ENCODE measurements around the gene UNG.

Gene UNG

DNA sequence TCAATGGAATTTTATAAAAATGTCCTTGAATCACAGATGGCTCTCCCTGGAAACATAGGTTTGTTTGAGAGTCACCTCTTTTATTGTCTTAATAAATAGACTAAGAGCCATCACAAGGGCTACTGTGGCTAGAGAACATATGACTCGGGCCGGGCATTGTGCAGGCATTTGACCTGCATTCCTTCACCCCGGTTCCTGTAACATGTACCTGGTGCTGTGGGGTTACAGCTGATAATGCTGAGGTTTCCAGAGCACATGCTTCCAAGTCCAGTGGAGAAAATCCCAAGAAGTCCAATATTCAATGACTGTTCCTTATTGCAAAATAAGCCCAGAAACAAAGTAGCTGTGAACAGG is 18.0 kb downstream of the UNG start:
- Histone ChIP-seq H3K36me3 (replicated peaks; ENCODE audit: low read depth, low read length) (no peaks in the 10 kb centered on the region), H3K9me3 (ENCODE audit: insufficient read depth, low read length) (no peaks in the 10 kb centered on the region), H3K27ac (ENCODE audit: low read length) (no peak overlapping the region), H3K27me3 (ENCODE audit: low read depth, low read length) (no peaks in the 10 kb centered on the region), H3K4me1 (ENCODE audit: low read length) (no peaks in the 10 kb centered on the region), H4K20me1 (ENCODE audit: insufficient read depth, low read length) (no peaks in the 10 kb centered on the region), H2AFZ (ENCODE audit: low read depth, low read length) (no peak overlapping the region), H3K79me2 (ENCODE audit: low read length) (no peaks in the 10 kb centered on the region), H3K4me3 (ENCODE audit: low read length) (no peak overlapping the region), H3K4me2 (ENCODE audit: low read length) (no peak overlapping the region), H3K9ac (ENCODE audit: low read length) (no peak overlapping the region)
- TF ChIP-seq CTCF (IDR thresholded peaks at IDR 0.05; ENCODE audit: low read depth, low read length) (no peak), EZH2phosphoT487 (IDR thresholded peaks at IDR 0.05; ENCODE audit: low read depth) (no peak)

- H3K79me2 ChIP-seq (ENCODE audit: low read length) = no peaks in the 10 kb centered on the region
- no peak within 1 kb of the TSS for H3K9ac ChIP-seq (ENCODE audit: low read length)
- H4K20me1 ChIP-seq (ENCODE audit: insufficient read depth, low read length) = no peaks in the 10 kb centered on the region
- TF ChIP-seq CTCF (IDR thresholded peaks at IDR 0.05; ENCODE audit: low read depth, low read length) = no peak
- TF ChIP-seq EZH2phosphoT487 (IDR thresholded peaks at IDR 0.05; ENCODE audit: low read depth) = no peak
- no peak within 1 kb of the TSS for H3K4me2 ChIP-seq (ENCODE audit: low read length)
- H3K27me3 ChIP-seq (ENCODE audit: low read depth, low read length) = no peaks in the 10 kb centered on the region
- no peaks in the 10 kb centered on the region for H3K9me3 ChIP-seq (ENCODE audit: insufficient read depth, low read length)
- no peak within 1 kb of the TSS for H3K4me3 ChIP-seq (ENCODE audit: low read length)
- no peak within 1 kb of the TSS for H2AFZ ChIP-seq (ENCODE audit: low read depth, low read length)
- no peak within 1 kb of the TSS for H3K27ac ChIP-seq (ENCODE audit: low read length)
- no peaks in the 10 kb centered on the region for H3K4me1 ChIP-seq (ENCODE audit: low read length)
- H3K36me3 ChIP-seq (replicated peaks; ENCODE audit: low read depth, low read length) = no peaks in the 10 kb centered on the region
These were observed 18.6 kb downstream of the UNG start, which contains the start of gene ACACB for GRCh38 chr12:109115758-109116610. Gene ACACB, plus strand, starts transcription at chr12:109116587. Its CDS starts 22,819 bp downstream, at chr12:109139406.

DNA sequence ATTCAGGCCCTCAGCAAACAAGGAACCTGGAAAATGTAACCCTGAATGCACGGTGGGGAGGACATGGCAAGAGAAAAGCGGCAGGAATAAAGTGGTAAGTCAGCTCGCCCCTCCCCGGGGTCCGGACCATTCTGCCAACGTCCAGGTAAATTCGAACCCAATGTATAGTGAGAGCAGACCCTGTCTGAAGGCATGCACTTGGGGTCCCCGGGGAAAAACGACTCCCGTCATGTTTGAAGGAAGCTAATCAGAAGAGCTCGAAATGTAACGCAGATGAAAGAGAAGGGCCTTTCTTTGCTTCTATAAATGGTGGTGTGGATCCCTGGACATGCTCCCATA is 19.2 kb downstream of the UNG start:
- H3K4me1 ChIP-seq (ENCODE audit: low read length) = no peaks in the 10 kb centered on the region
- no peaks in the 10 kb centered on the region for H3K36me3 ChIP-seq (replicated peaks; ENCODE audit: low read depth, low read length)
- no peak overlapping the region for H3K4me2 ChIP-seq (ENCODE audit: low read length)
- H3K27me3 ChIP-seq (ENCODE audit: low read depth, low read length) = no peaks in the 10 kb centered on the region
- no peaks in the 10 kb centered on the region for H4K20me1 ChIP-seq (ENCODE audit: insufficient read depth, low read length)
- H3K4me3 ChIP-seq (ENCODE audit: low read length) = no peak overlapping the region
- H3K9me3 ChIP-seq (ENCODE audit: insufficient read depth, low read length) = no peaks in the 10 kb centered on the region
- H2AFZ ChIP-seq (ENCODE audit: low read depth, low read length) = no peak overlapping the region
- no peaks in the 10 kb centered on the region for H3K79me2 ChIP-seq (ENCODE audit: low read length)
- H3K9ac ChIP-seq (ENCODE audit: low read length) = no peak overlapping the region
- no peak for TF ChIP-seq EZH2phosphoT487 (IDR thresholded peaks at IDR 0.05; ENCODE audit: low read depth)
- TF ChIP-seq CTCF (IDR thresholded peaks at IDR 0.05; ENCODE audit: low read depth, low read length) = no peak
- H3K27ac ChIP-seq (ENCODE audit: low read length) = no peak overlapping the region

- Histone ChIP-seq H3K27ac (ENCODE audit: low read length) (no peak overlapping the region), H2AFZ (ENCODE audit: low read depth, low read length) (no peak overlapping the region), H3K4me2 (ENCODE audit: low read length) (no peak overlapping the region), H3K9me3 (ENCODE audit: insufficient read depth, low read length) (no peaks in the 10 kb centered on the region), H3K27me3 (ENCODE audit: low read depth, low read length) (no peaks in the 10 kb centered on the region; the same call in 1 of the 2 replicates), H3K9ac (ENCODE audit: low read length) (no peak overlapping the region), H3K79me2 (ENCODE audit: low read length) (no peaks in the 10 kb centered on the region), H4K20me1 (ENCODE audit: insufficient read depth, low read length) (no peaks in the 10 kb centered on the region), H3K36me3 (replicated peaks; ENCODE audit: low read depth, low read length) (no peaks in the 10 kb centered on the region), H3K4me1 (ENCODE audit: low read length) (peaks cover 5% of the 10 kb centered on the region; the same call in 1 of the 2 replicates), H3K4me3 (ENCODE audit: low read length) (no peak overlapping the region)
- TF ChIP-seq CTCF (IDR thresholded peaks at IDR 0.05; ENCODE audit: low read depth, low read length) (no peak), EZH2phosphoT487 (IDR thresholded peaks at IDR 0.05; ENCODE audit: low read depth) (no peak)
These were observed 22.7 kb downstream of the UNG start for GRCh38 chr12:109120095-109120494.

Data from OCI-LY3 (cell line).